WTC11 (cell line): ENCODE data around the gene FANCD2. TPM values are rescaled to one million over a fixed set of nuclear protein-coding genes. Genes with fewer than 3 reads are reported as not detected.

ENCODE experiments used
- ATAC-seq: fragments of 200-7000 bp; cut with Tn5 transposase; 2 replicates; pipeline ENCODE4 v1.10.0; 2021; ENCODE audit warnings: mild to moderate bottlenecking, moderate library complexity
- CTCF ChIA-PET: fragments of 300-600 bp; sonication (Branson Sonifier 250); formaldehyde crosslinking; loops from one replicate; lab custom pipeline; 2021; ENCODE audit warnings: antibody characterized with exemption; lab: Charles Lee
- POLR2A ChIA-PET: fragments of 350-600 bp; sonication (Branson Sonifier 250); formaldehyde crosslinking; loops from one replicate; lab custom pipeline; 2021; ENCODE audit warnings: antibody characterized with exemption; lab: Charles Lee
- DNase-seq: peaks from one replicate; pipeline ENCODE4 v3.0.0; 2021; ENCODE audit warnings: low spot score
- H3K27ac Mint-ChIP-seq: 2 replicates; pipeline ENCODE4 v1.8.0; 2021; ENCODE audit warnings: mixed read lengths
- H3K27me3 Mint-ChIP-seq: 2 replicates; pipeline ENCODE4 v1.8.0; 2021; ENCODE audit warnings: low read depth, mild to moderate bottlenecking, moderate library complexity, mixed read lengths
- H3K36me3 Mint-ChIP-seq: 2 replicates; pipeline ENCODE4 v1.8.0; 2021; ENCODE audit warnings: mixed read lengths
- H3K4me1 Mint-ChIP-seq: 2 replicates; pipeline ENCODE4 v1.8.0; 2022; ENCODE audit warnings: mixed read lengths
- H3K4me3 Mint-ChIP-seq: 2 replicates; pipeline ENCODE4 v1.8.0; 2021; ENCODE audit warnings: mild to moderate bottlenecking, moderate library complexity, mixed read lengths
- H3K9me3 Mint-ChIP-seq: 2 replicates; pipeline ENCODE4 v1.8.0; 2021; ENCODE audit warnings: mixed read lengths
- ELF4 ChIP-seq: sonication (generic); formaldehyde crosslinking; IDR thresholded peaks from 2 replicates; pipeline ENCODE4 v1.8.1; 2022; ENCODE audit warnings: low read depth, mild to moderate bottlenecking, moderate library complexity, missing genetic modification reagents
- ESRRA ChIP-seq: sonication (generic); formaldehyde crosslinking; IDR thresholded peaks from 2 replicates; pipeline ENCODE4 v1.8.1; 2022; ENCODE audit warnings: mild to moderate bottlenecking, missing genetic modification reagents, borderline replicate concordance
- ETV6 ChIP-seq: sonication (generic); formaldehyde crosslinking; IDR thresholded peaks from 2 replicates; pipeline ENCODE4 v1.8.1; 2022; ENCODE audit warnings: mild to moderate bottlenecking, missing genetic modification reagents
- FOXJ3 ChIP-seq: sonication (generic); formaldehyde crosslinking; IDR thresholded peaks from 2 replicates; pipeline ENCODE4 v1.9.0; 2021; ENCODE audit warnings: missing genetic modification reagents, mild to moderate bottlenecking, borderline replicate concordance
- FOXP4 ChIP-seq: sonication (generic); formaldehyde crosslinking; IDR thresholded peaks from 2 replicates; pipeline ENCODE4 v1.8.0; 2022; ENCODE audit warnings: mild to moderate bottlenecking, missing genetic modification reagents
- NFYB ChIP-seq: sonication (generic); formaldehyde crosslinking; conservative IDR thresholded peaks from 2 replicates; pipeline ENCODE4 v1.8.0; 2022; ENCODE audit warnings: low read depth, missing genetic modification reagents
- NR2C2 ChIP-seq: sonication (generic); formaldehyde crosslinking; IDR thresholded peaks from 2 replicates; pipeline ENCODE4 v1.8.0; 2022; ENCODE audit warnings: mild to moderate bottlenecking, missing genetic modification reagents
- RELA ChIP-seq: sonication (generic); formaldehyde crosslinking; IDR thresholded peaks from 2 replicates; pipeline ENCODE4 v1.8.1; 2022; ENCODE audit warnings: missing genetic modification reagents, mild to moderate bottlenecking, borderline replicate concordance
- SOX15 ChIP-seq: fragments of 250-450 bp; sonication (Bioruptor Pico); IDR thresholded peaks from 2 replicates; pipeline ENCODE4 v1.9.0; 2021; ENCODE audit warnings: mild to moderate bottlenecking
- STAT6 ChIP-seq: sonication (generic); formaldehyde crosslinking; conservative IDR thresholded peaks from 2 replicates; pipeline ENCODE4 v1.8.1; 2023; ENCODE audit warnings: mild to moderate bottlenecking, low read depth, missing genetic modification reagents, moderate library complexity
- ZNF121 ChIP-seq: sonication (generic); formaldehyde crosslinking; IDR thresholded peaks from 2 replicates; pipeline ENCODE4 v1.8.0; 2023; ENCODE audit warnings: missing genetic modification reagents
- ZNF138 ChIP-seq: sonication (generic); formaldehyde crosslinking; conservative IDR thresholded peaks from 2 replicates; pipeline ENCODE4 v1.8.1; 2022; ENCODE audit warnings: mild to moderate bottlenecking, moderate library complexity, missing genetic modification reagents
- ZNF219 ChIP-seq: sonication (generic); formaldehyde crosslinking; IDR thresholded peaks from 2 replicates; pipeline ENCODE4 v1.8.0; 2023; ENCODE audit warnings: missing genetic modification reagents, mild to moderate bottlenecking, borderline replicate concordance
- ZNF671 ChIP-seq: fragments of 250-450 bp; sonication (Bioruptor Pico); IDR thresholded peaks from 2 replicates; pipeline ENCODE4 v1.8.0; 2021; ENCODE audit warnings: mild to moderate bottlenecking
- total RNA-seq: library from RNA; stranded (reverse); gene quantifications from 3 replicates; pipeline ENCODE4 v1.2.3, GENCODE V29; 2021
- TF ChIP-seq, protein P1 (sequence below): sonication (generic); formaldehyde crosslinking; IDR thresholded peaks from 2 replicates; pipeline ENCODE4 v1.8.0; 2023; ENCODE audit warnings: missing genetic modification reagents
- TF ChIP-seq, protein P2 (sequence below): sonication (generic); formaldehyde crosslinking; IDR thresholded peaks from 2 replicates; pipeline ENCODE4 v1.8.0; 2022; ENCODE audit warnings: missing genetic modification reagents
- TF ChIP-seq, protein P3 (sequence below): fragments of 200-600 bp; IDR thresholded peaks from 2 replicates; pipeline ENCODE4 v1.8.0; 2022; ENCODE audit warnings: antibody characterized with exemption
- TF ChIP-seq, protein P4 (sequence below): sonication (generic); formaldehyde crosslinking; IDR thresholded peaks from 2 replicates; pipeline ENCODE4 v1.8.1; 2022; ENCODE audit warnings: mild to moderate bottlenecking, moderate library complexity, missing genetic modification reagents

The FANCD2 gene
- total RNA-seq, 1 experiment from 2014 or later, result 69.6 TPM

GRCh38 chr3:9980251-9980650 is 46.0 kb upstream of the FANCD2 start:
- no peak for DNase-seq
- Mint-ChIP-seq H3K27ac (no peak overlapping the region), H3K27me3 (no peaks in the 10 kb centered on the region), H3K9me3 (no peaks in the 10 kb centered on the region), H3K36me3 (peaks cover 14% of the 10 kb centered on the region)
- no peak for ATAC-seq
- CTCF ChIA-PET, result no interaction called here
- no peak for TF ChIP-seq ETV6 (CRISPR knock-in tag)
- 0 out of 2 replicates have a peak, but pooled peaks have one; percentile 28 for TF ChIP-seq ZNF121 (CRISPR knock-in tag)
- no peak for TF ChIP-seq STAT6
- TF ChIP-seq, all 79 proteins: peak for 1
- Mint-ChIP-seq H3K4me3 (no peak overlapping the region), H3K4me1 (no peaks in the 10 kb centered on the region)
- POLR2A ChIA-PET, result interaction anchor here (0.9 kb wide), 1 partner anchor 16 kb away, joined by 3 read pairs; no protein-coding TSS in a partner anchor

DNA sequence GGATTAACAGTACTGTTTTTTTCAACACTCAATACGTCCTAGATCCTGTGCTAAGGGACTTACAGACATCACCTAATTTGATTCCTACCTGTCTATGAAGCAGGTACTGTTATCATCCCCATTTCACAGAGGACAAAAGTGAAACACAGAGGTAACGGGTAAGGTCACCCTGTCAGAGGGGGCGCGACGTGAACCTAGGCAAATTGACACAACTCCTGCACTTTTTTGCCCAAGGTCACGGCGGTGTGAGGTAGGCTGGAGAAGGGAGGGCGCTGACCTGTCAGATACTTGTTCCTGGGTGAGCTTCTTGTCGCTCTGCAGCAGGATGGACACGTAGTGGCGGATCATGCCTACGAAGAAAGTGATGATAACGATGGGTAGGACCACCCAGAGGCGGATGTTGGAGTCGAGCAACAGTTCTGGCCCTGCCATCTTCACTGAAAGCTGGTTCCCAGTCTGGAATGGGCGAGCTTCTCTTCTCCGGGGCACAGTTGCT is 40.0 kb upstream of the FANCD2 start:
- TF ChIP-seq, protein P1, sequence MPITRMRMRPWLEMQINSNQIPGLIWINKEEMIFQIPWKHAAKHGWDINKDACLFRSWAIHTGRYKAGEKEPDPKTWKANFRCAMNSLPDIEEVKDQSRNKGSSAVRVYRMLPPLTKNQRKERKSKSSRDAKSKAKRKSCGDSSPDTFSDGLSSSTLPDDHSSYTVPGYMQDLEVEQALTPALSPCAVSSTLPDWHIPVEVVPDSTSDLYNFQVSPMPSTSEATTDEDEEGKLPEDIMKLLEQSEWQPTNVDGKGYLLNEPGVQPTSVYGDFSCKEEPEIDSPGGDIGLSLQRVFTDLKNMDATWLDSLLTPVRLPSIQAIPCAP, result 0 out of 2 replicates have a peak, but pooled peaks have one; percentile 29
- TF ChIP-seq NR2C2 (CRISPR knock-in tag) (no peak), ELF4 (CRISPR knock-in tag) (no peak)
- TF ChIP-seq, protein P2, sequence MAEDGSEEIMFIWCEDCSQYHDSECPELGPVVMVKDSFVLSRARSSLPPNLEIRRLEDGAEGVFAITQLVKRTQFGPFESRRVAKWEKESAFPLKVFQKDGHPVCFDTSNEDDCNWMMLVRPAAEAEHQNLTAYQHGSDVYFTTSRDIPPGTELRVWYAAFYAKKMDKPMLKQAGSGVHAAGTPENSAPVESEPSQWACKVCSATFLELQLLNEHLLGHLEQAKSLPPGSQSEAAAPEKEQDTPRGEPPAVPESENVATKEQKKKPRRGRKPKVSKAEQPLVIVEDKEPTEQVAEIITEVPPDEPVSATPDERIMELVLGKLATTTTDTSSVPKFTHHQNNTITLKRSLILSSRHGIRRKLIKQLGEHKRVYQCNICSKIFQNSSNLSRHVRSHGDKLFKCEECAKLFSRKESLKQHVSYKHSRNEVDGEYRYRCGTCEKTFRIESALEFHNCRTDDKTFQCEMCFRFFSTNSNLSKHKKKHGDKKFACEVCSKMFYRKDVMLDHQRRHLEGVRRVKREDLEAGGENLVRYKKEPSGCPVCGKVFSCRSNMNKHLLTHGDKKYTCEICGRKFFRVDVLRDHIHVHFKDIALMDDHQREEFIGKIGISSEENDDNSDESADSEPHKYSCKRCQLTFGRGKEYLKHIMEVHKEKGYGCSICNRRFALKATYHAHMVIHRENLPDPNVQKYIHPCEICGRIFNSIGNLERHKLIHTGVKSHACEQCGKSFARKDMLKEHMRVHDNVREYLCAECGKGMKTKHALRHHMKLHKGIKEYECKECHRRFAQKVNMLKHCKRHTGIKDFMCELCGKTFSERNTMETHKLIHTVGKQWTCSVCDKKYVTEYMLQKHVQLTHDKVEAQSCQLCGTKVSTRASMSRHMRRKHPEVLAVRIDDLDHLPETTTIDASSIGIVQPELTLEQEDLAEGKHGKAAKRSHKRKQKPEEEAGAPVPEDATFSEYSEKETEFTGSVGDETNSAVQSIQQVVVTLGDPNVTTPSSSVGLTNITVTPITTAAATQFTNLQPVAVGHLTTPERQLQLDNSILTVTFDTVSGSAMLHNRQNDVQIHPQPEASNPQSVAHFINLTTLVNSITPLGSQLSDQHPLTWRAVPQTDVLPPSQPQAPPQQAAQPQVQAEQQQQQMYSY (CRISPR knock-in tag), result 0 out of 2 replicates have a peak, but pooled peaks have one; percentile 48
- H3K27ac Mint-ChIP-seq, result peak overlapping the region; percentile 93
- no peaks in the 10 kb centered on the region for H3K27me3 Mint-ChIP-seq
- H3K36me3 Mint-ChIP-seq, result peaks cover 16% of the 10 kb centered on the region
- H3K4me3 Mint-ChIP-seq, result peak overlapping the region; percentile 97
- peaks cover 14% of the 10 kb centered on the region for H3K4me1 Mint-ChIP-seq
- peak; percentile 43 for ATAC-seq
- no peaks in the 10 kb centered on the region for H3K9me3 Mint-ChIP-seq
- DNase-seq, result no peak
- ChIA-PET CTCF (interaction anchor here (0.6 to 2.4 kb wide), 4 partner anchors 25 to 279 kb away, joined by 3 to 14 read pairs (median 3); no protein-coding TSS in a partner anchor), POLR2A (interaction anchor here (0.7 to 2.4 kb wide), 6 partner anchors 18 to 267 kb away, joined by 3 to 12 read pairs (median 3); partner anchors contain the start of gene FANCD2)

- Mint-ChIP-seq H3K4me1 (no peaks in the 10 kb centered on the region), H3K27ac (no peak overlapping the region), H3K4me3 (no peak overlapping the region), H3K27me3 (no peaks in the 10 kb centered on the region), H3K9me3 (no peaks in the 10 kb centered on the region), H3K36me3 (peaks cover 31% of the 10 kb centered on the region)
- ATAC-seq, result no peak
- no peak for DNase-seq
- ChIA-PET CTCF (no interaction called here), POLR2A (no interaction called here)
- TF ChIP-seq RELA (no peak), ZNF219 (CRISPR knock-in tag) (no peak), ESRRA (CRISPR knock-in tag) (no peak), ZNF671 (CRISPR knock-in tag) (no peak), FOXJ3 (no peak), FOXP4 (CRISPR knock-in tag) (no peak), SOX15 (CRISPR knock-in tag) (no peak), ZNF138 (CRISPR knock-in tag) (no peak), NFYB (CRISPR knock-in tag) (no peak), ZNF121 (CRISPR knock-in tag) (no peak)
- TF ChIP-seq, protein P3, sequence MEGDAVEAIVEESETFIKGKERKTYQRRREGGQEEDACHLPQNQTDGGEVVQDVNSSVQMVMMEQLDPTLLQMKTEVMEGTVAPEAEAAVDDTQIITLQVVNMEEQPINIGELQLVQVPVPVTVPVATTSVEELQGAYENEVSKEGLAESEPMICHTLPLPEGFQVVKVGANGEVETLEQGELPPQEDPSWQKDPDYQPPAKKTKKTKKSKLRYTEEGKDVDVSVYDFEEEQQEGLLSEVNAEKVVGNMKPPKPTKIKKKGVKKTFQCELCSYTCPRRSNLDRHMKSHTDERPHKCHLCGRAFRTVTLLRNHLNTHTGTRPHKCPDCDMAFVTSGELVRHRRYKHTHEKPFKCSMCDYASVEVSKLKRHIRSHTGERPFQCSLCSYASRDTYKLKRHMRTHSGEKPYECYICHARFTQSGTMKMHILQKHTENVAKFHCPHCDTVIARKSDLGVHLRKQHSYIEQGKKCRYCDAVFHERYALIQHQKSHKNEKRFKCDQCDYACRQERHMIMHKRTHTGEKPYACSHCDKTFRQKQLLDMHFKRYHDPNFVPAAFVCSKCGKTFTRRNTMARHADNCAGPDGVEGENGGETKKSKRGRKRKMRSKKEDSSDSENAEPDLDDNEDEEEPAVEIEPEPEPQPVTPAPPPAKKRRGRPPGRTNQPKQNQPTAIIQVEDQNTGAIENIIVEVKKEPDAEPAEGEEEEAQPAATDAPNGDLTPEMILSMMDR, result no peak
- TF ChIP-seq, protein P4, sequence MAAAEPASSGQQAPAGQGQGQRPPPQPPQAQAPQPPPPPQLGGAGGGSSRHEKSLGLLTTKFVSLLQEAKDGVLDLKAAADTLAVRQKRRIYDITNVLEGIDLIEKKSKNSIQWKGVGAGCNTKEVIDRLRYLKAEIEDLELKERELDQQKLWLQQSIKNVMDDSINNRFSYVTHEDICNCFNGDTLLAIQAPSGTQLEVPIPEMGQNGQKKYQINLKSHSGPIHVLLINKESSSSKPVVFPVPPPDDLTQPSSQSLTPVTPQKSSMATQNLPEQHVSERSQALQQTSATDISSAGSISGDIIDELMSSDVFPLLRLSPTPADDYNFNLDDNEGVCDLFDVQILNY (CRISPR knock-in tag), result no peak
These were observed 32.0 kb upstream of the FANCD2 start for GRCh38 chr3:9994086-9994844.
